Progenitor cell of endocrine pancreas (in vitro differentiated cells): Measurements from ENCODE around the gene STXBP4. TPM values are rescaled to one million over a fixed set of nuclear protein-coding genes. Genes with fewer than 3 reads are reported as not detected.

Experiments used
- DNase-seq: peaks from one replicate; pipeline ENCODE4 v3.0.0; 2021; ENCODE audit warnings: low spot score; ENCODE audit not compliant: unreplicated experiment
- H3K27ac Mint-ChIP-seq: 2 replicates; pipeline ENCODE4 v1.8.0; 2021; ENCODE audit warnings: mild to moderate bottlenecking, moderate library complexity, mixed read lengths
- H3K27me3 Mint-ChIP-seq: 2 replicates; pipeline ENCODE4 v1.8.0; 2021; ENCODE audit warnings: mixed read lengths
- H3K36me3 Mint-ChIP-seq: 2 replicates; pipeline ENCODE4 v1.8.0; 2022; ENCODE audit warnings: mixed read lengths; ENCODE audit not compliant: insufficient read depth
- H3K4me1 Mint-ChIP-seq: 2 replicates; pipeline ENCODE4 v1.8.0; 2021; ENCODE audit warnings: low read depth, mixed read lengths
- H3K4me3 Mint-ChIP-seq: 2 replicates; pipeline ENCODE4 v1.8.0; 2021; ENCODE audit warnings: low read depth, mild to moderate bottlenecking, moderate library complexity, mixed read lengths
- H3K9me3 Mint-ChIP-seq: 2 replicates; pipeline ENCODE4 v1.8.0; 2021; ENCODE audit warnings: low read depth, mixed read lengths
- total RNA-seq: library from RNA; stranded (reverse); gene quantifications from 2 replicates; pipeline ENCODE4 v1.2.1, GENCODE V29; 2021
- TF ChIP-seq, protein P1 (sequence below): fragments of 200-600 bp; sonication (generic); IDR thresholded peaks from one replicate; pipeline ENCODE4 v1.5.0; 2021; ENCODE audit warnings: antibody characterized with exemption, mild to moderate bottlenecking; ENCODE audit not compliant: unreplicated experiment

STXBP4 gene
- total RNA-seq, 1 donor from 2014 or later = 45.0 TPM

DNA sequence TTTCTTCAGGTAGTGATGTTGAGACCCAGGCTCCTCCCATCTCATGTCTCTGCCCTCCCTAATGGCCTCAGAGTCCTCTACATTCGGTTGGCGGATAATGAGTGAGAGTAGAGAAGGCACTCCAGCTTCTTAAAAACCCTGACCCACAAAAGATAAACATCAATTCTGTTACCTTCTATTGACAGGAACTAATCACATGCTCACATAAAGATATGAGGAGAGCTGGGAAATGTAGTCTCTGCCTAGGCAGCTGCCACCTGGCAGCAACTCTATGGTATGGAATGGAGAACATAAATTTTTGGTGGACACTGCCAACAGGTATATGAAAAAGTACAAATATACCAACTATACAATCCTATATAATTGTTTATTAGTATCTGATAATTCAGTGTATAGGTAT lies 185.5 kb downstream of the STXBP4 start:
- Mint-ChIP-seq H3K9me3 (no peaks in the 10 kb centered on the region), H3K27me3 (no peaks in the 10 kb centered on the region), H3K4me1 (peaks cover 2% of the 10 kb centered on the region), H3K27ac (no peak overlapping the region), H3K4me3 (no peak overlapping the region), H3K36me3 (peaks cover 7% of the 10 kb centered on the region)
- DNase-seq = no peak
- TF ChIP-seq, protein P1, sequence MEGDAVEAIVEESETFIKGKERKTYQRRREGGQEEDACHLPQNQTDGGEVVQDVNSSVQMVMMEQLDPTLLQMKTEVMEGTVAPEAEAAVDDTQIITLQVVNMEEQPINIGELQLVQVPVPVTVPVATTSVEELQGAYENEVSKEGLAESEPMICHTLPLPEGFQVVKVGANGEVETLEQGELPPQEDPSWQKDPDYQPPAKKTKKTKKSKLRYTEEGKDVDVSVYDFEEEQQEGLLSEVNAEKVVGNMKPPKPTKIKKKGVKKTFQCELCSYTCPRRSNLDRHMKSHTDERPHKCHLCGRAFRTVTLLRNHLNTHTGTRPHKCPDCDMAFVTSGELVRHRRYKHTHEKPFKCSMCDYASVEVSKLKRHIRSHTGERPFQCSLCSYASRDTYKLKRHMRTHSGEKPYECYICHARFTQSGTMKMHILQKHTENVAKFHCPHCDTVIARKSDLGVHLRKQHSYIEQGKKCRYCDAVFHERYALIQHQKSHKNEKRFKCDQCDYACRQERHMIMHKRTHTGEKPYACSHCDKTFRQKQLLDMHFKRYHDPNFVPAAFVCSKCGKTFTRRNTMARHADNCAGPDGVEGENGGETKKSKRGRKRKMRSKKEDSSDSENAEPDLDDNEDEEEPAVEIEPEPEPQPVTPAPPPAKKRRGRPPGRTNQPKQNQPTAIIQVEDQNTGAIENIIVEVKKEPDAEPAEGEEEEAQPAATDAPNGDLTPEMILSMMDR = no peak

DNA sequence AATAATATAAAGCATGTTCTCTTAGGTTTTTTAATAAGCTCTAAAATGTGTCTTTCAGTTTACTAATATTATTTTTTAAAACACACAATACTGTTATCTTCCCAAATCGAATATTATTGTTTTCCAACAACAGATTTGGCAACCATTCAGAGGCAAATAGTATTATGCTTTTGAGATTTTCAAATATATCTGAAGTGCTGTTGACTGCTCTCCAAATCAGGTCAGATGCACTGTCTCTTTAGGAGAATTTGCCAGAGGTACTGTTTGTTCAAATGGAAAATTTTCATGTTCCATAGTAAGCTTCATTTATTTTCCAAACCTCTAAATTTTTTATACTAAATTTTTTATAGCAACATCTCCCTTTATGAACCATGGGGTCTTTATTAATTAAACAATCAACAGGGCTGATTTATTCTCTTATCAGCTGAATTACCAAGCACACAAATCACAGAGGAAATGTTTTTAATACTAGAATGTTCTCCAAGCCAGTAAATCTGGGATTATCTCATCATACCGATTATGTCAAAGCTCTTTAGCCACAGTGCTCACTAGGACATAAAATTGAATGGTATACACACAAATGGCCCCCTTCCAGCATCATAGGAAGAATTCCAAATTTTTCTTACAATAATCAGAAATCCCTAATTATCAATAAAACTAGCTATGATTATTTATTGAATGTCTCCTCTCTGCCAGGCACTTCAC lies 187.4 kb downstream of the STXBP4 start:
- H3K4me3 Mint-ChIP-seq = no peak overlapping the region
- DNase-seq = no peak
- peaks cover 2% of the 10 kb centered on the region for H3K4me1 Mint-ChIP-seq
- no peak overlapping the region for H3K27ac Mint-ChIP-seq
- peaks cover 6% of the 10 kb centered on the region for H3K36me3 Mint-ChIP-seq
- TF ChIP-seq, protein P1 = no peak
- no peaks in the 10 kb centered on the region for H3K27me3 Mint-ChIP-seq
- H3K9me3 Mint-ChIP-seq = no peaks in the 10 kb centered on the region

GRCh38 chr17:55157165-55157564 lies 188.6 kb downstream of the STXBP4 start:
- no peaks in the 10 kb centered on the region for H3K27me3 Mint-ChIP-seq
- H3K9me3 Mint-ChIP-seq = no peaks in the 10 kb centered on the region
- TF ChIP-seq, protein P1 = no peak
- peaks cover 8% of the 10 kb centered on the region for H3K36me3 Mint-ChIP-seq
- H3K4me3 Mint-ChIP-seq = no peak overlapping the region
- H3K27ac Mint-ChIP-seq = no peak overlapping the region
- H3K4me1 Mint-ChIP-seq = peaks cover 2% of the 10 kb centered on the region
- DNase-seq = no peak

- no peak overlapping the region for H3K27ac Mint-ChIP-seq
- no peak overlapping the region for H3K4me3 Mint-ChIP-seq
- H3K27me3 Mint-ChIP-seq = no peaks in the 10 kb centered on the region
- no peaks in the 10 kb centered on the region for H3K9me3 Mint-ChIP-seq
- DNase-seq = no peak
- no peaks in the 10 kb centered on the region for H3K4me1 Mint-ChIP-seq
- TF ChIP-seq, protein P1 = no peak
- peaks cover 8% of the 10 kb centered on the region for H3K36me3 Mint-ChIP-seq
Observed at GRCh38 chr17:55158439-55158838, 189.9 kb downstream of the STXBP4 start.

DNA sequence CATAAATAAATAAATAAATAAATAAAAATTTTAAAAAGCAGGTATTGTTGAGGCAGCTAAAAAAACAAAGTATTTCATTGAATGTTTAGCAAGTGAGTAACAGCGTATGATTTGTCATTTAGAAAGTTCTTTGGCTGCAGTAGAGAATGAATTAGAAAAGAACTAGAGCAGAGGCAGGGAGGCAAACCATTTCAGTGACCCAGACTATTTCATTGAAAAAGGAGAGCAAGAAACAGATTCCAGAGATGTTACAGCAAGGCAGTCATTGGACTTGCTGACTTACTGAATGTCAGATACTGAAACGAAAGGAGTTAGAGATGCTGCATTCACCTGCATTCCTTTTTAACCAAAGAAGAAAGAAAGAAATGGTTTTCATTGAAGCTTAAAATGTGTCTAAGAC lies 190.7 kb downstream of the STXBP4 start:
- H3K27ac Mint-ChIP-seq = no peak overlapping the region
- TF ChIP-seq, protein P1 = no peak
- no peak for DNase-seq
- peaks cover 10% of the 10 kb centered on the region for H3K36me3 Mint-ChIP-seq
- H3K4me3 Mint-ChIP-seq = no peak overlapping the region
- no peaks in the 10 kb centered on the region for H3K9me3 Mint-ChIP-seq
- no peaks in the 10 kb centered on the region for H3K4me1 Mint-ChIP-seq
- no peaks in the 10 kb centered on the region for H3K27me3 Mint-ChIP-seq
